ENCODE measurements around the gene MFSD6.

GRCh38 chr2:190527214-190527613 is 119.1 kb downstream of the MFSD6 start:
- TF ChIP-seq MXI1 (IDR thresholded peaks at IDR 0.05; ENCODE audit: low read depth, low read length) (no peak), PBX3 (IDR thresholded peaks at IDR 0.05) (no peak), NRF1 (IDR thresholded peaks at IDR 0.05; ENCODE audit: low read depth, low read length) (no peak), RAD21 (IDR thresholded peaks at IDR 0.05; ENCODE audit: low read length) (no peak), FOXM1 (IDR thresholded peaks at IDR 0.05; ENCODE audit: low read depth) (no peak)
- TF ChIP-seq, protein P1, sequence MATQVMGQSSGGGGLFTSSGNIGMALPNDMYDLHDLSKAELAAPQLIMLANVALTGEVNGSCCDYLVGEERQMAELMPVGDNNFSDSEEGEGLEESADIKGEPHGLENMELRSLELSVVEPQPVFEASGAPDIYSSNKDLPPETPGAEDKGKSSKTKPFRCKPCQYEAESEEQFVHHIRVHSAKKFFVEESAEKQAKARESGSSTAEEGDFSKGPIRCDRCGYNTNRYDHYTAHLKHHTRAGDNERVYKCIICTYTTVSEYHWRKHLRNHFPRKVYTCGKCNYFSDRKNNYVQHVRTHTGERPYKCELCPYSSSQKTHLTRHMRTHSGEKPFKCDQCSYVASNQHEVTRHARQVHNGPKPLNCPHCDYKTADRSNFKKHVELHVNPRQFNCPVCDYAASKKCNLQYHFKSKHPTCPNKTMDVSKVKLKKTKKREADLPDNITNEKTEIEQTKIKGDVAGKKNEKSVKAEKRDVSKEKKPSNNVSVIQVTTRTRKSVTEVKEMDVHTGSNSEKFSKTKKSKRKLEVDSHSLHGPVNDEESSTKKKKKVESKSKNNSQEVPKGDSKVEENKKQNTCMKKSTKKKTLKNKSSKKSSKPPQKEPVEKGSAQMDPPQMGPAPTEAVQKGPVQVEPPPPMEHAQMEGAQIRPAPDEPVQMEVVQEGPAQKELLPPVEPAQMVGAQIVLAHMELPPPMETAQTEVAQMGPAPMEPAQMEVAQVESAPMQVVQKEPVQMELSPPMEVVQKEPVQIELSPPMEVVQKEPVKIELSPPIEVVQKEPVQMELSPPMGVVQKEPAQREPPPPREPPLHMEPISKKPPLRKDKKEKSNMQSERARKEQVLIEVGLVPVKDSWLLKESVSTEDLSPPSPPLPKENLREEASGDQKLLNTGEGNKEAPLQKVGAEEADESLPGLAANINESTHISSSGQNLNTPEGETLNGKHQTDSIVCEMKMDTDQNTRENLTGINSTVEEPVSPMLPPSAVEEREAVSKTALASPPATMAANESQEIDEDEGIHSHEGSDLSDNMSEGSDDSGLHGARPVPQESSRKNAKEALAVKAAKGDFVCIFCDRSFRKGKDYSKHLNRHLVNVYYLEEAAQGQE (IDR thresholded peaks at IDR 0.05; ENCODE audit: low read depth, low read length), result no peak
